MM.1S (cell line): ENCODE results near the gene GSTM5.

ENCODE experiments used
- DNase-seq: peaks from one replicate; pipeline ENCODE4 v3.0.0-alpha.2; 2015
- H2AFZ ChIP-seq: fragments of 300-600 bp; sonication (generic); 2 replicates; pipeline ENCODE4 v1.6.0; 2016; ENCODE audit warnings: antibody characterized with exemption, low read length
- H3F3A ChIP-seq: fragments of 300-600 bp; sonication (generic); 2 replicates; pipeline ENCODE4 v1.6.1; 2016; ENCODE audit warnings: mild to moderate bottlenecking, antibody characterized with exemption, low read length, moderate library complexity, mixed read lengths; ENCODE audit not compliant: insufficient read depth
- H3K27ac ChIP-seq: fragments of 300-600 bp; sonication (generic); 2 replicates; pipeline ENCODE4 v1.5.1; 2016; ENCODE audit warnings: mild to moderate bottlenecking, low read length
- H3K27me3 ChIP-seq: fragments of 300-600 bp; sonication (generic); replicated peaks from 2 replicates; pipeline ENCODE4 v1.6.0; 2016; ENCODE audit warnings: low read length; ENCODE audit not compliant: insufficient read depth
- H3K36me3 ChIP-seq: fragments of 300-600 bp; sonication (generic); replicated peaks from 2 replicates; pipeline ENCODE4 v1.6.1; 2016; ENCODE audit warnings: mild to moderate bottlenecking, low read length, mixed read lengths; ENCODE audit not compliant: insufficient read depth
- H3K4me1 ChIP-seq: fragments of 300-600 bp; sonication (generic); 2 replicates; pipeline ENCODE4 v1.6.1; 2016; ENCODE audit warnings: low read length, mixed read lengths
- H3K4me2 ChIP-seq: fragments of 300-600 bp; sonication (generic); 2 replicates; pipeline ENCODE4 v1.6.0; 2016; ENCODE audit warnings: low read depth, low read length
- H3K4me3 ChIP-seq: fragments of 300-600 bp; sonication (generic); 2 replicates; pipeline ENCODE4 v1.5.1; 2016; ENCODE audit warnings: low read length, mixed read lengths
- H3K79me2 ChIP-seq: fragments of 300-600 bp; sonication (generic); 2 replicates; pipeline ENCODE4 v1.6.1; 2016; ENCODE audit warnings: mixed run types, low read length, mixed read lengths
- H3K9ac ChIP-seq: fragments of 300-600 bp; sonication (generic); 2 replicates; pipeline ENCODE4 v1.6.1; 2016; ENCODE audit warnings: low read length, mixed read lengths
- H3K9me2 ChIP-seq: fragments of 300-600 bp; sonication (generic); replicated peaks from 2 replicates; pipeline ENCODE4 v1.6.1; 2016; ENCODE audit warnings: mild to moderate bottlenecking, low read length, mixed read lengths; ENCODE audit not compliant: insufficient read depth
- H3K9me3 ChIP-seq: fragments of 300-600 bp; sonication (generic); replicated peaks from 2 replicates; pipeline ENCODE4 v1.6.1; 2016; ENCODE audit warnings: mild to moderate bottlenecking, low read length, mixed read lengths; ENCODE audit not compliant: insufficient read depth
- H4K20me1 ChIP-seq: fragments of 300-600 bp; sonication (generic); 2 replicates; pipeline ENCODE4 v1.6.1; 2016; ENCODE audit warnings: mild to moderate bottlenecking, low read length, moderate library complexity, mixed read lengths; ENCODE audit not compliant: insufficient read depth
- CTCF ChIP-seq: fragments of 300-600 bp; sonication (generic); IDR thresholded peaks from 2 replicates; pipeline ENCODE4 v1.5.1; 2016; ENCODE audit warnings: antibody characterized with exemption, low read length, mixed read lengths
- EZH2 ChIP-seq: fragments of 300-600 bp; sonication (generic); optimal IDR thresholded peaks from 2 replicates; pipeline ENCODE3; 2017; ENCODE audit warnings: low read depth, mild to moderate bottlenecking, antibody characterized with exemption, low read length, mixed read lengths
- EZH2phosphoT487 ChIP-seq: fragments of 300-600 bp; sonication (generic); IDR thresholded peaks from 2 replicates; pipeline ENCODE4 v1.6.1; 2018; ENCODE audit warnings: antibody characterized with exemption, low read length

GSTM5 gene

DNA sequence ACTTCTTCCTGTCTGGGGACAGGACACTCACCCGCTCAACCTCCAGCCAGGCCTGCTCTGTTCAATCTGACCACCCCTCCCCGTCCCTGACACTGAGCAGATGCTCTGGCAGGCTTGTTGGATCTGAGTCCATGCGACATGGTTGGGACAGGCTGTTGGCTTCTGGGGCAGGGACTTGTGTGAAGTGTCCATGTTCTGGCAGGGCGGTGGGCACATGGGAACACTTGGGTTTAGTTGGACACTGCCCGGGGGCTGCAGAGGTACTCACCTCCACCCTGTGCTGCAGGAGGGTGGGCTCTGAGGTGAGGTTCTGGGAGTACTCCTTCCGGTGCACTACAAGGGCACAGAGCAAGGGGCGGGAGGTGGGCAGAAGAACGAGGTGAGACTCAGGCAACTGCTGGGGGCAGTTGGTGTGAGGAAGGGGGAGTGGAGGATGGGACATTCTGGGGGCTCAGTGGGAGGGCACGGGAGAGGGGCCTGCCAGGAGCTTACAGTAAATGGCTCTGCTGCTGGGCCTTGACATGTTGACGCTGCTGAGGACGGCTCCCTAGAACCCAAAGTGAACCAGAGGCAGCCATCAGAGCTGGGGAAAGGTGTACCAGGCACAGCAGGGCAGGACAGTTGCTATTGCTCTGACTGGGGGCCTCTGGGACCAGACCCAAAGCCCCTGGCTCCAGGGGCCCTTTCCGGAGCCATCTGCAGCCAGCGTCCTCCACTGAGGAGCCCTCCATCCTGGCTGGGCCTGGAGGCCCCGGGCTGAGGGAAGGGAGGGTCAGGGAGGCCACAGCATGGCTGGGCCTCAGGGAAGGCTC lies 49.4 kb downstream of the GSTM5 start:
- H3K36me3 ChIP-seq: no peaks in the 10 kb centered on the region
- no peak overlapping the region for H2AFZ ChIP-seq
- no peak overlapping the region for H3K27ac ChIP-seq

DNA sequence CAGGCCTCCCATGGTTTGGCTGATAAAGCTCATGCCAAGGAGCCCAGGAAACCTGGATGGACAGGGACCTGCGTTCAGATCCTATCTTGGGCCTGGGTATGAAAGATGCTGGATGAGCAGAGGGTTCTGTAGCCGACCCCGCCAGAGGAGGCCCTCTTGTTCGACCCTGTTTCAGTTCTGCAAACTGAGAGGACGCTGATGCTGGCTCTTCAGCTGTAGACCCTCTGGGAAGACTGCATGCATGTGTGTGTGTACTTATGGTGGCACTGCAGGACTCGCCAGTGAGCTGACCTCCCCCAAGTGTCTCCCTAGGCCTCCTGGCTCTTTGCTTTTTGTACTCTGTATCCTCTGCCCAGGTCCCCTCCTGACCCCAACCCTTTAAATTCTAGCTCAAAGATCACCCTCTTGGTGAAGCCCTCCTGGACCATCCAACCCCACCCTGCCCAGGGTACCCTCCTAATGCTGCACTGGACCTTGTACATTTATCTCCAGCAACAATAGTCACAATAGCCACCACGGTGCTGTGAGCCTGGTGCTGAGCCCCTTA lies 50.1 kb downstream of the GSTM5 start:
- H3K27ac ChIP-seq: no peak overlapping the region

More for the DNA sequence above, 49.4 kb downstream of the GSTM5 start:
- no peaks in the 10 kb centered on the region for H4K20me1 ChIP-seq
- H3K9me3 ChIP-seq: no peaks in the 10 kb centered on the region
- H3K9me2 ChIP-seq: no peaks in the 10 kb centered on the region
- no peak overlapping the region for H3K4me2 ChIP-seq
- H3K9ac ChIP-seq: no peak overlapping the region
- H3F3A ChIP-seq: no peaks in the 10 kb centered on the region
- TF ChIP-seq CTCF (no peak), EZH2phosphoT487 (no peak), EZH2 (no peak)
- no peaks in the 10 kb centered on the region for H3K27me3 ChIP-seq
- no peak for DNase-seq
- H3K4me1 ChIP-seq: no peaks in the 10 kb centered on the region
- H3K79me2 ChIP-seq: no peaks in the 10 kb centered on the region
- no peak overlapping the region for H3K4me3 ChIP-seq

GRCh38 chr1:109762821-109763645 lies 51.0 kb downstream of the GSTM5 start:
- no peak overlapping the region for H3K27ac ChIP-seq
- H3F3A ChIP-seq: no peaks in the 10 kb centered on the region
- no peaks in the 10 kb centered on the region for H3K4me1 ChIP-seq
- no peaks in the 10 kb centered on the region for H3K36me3 ChIP-seq
- H3K4me2 ChIP-seq: no peak overlapping the region
- H3K79me2 ChIP-seq: no peaks in the 10 kb centered on the region
- H2AFZ ChIP-seq: no peak overlapping the region
- no peaks in the 10 kb centered on the region for H4K20me1 ChIP-seq
- DNase-seq: no peak
- TF ChIP-seq CTCF: no peak
- no peak for TF ChIP-seq EZH2phosphoT487
- TF ChIP-seq EZH2: no peak
- no peak overlapping the region for H3K9ac ChIP-seq
- H3K9me3 ChIP-seq: no peaks in the 10 kb centered on the region
- no peaks in the 10 kb centered on the region for H3K9me2 ChIP-seq
- H3K27me3 ChIP-seq: no peaks in the 10 kb centered on the region
- H3K4me3 ChIP-seq: no peak overlapping the region

More for the DNA sequence above, 50.1 kb downstream of the GSTM5 start:
- no peak overlapping the region for H2AFZ ChIP-seq
- H3K9me3 ChIP-seq: no peaks in the 10 kb centered on the region
- TF ChIP-seq EZH2phosphoT487: no peak
- TF ChIP-seq CTCF: no peak
- TF ChIP-seq EZH2: no peak
- H3K9ac ChIP-seq: no peak overlapping the region
- H3K4me2 ChIP-seq: no peak overlapping the region
- H3K79me2 ChIP-seq: no peaks in the 10 kb centered on the region
- H3F3A ChIP-seq: no peaks in the 10 kb centered on the region
- H3K4me3 ChIP-seq: no peak overlapping the region
- DNase-seq: no peak
- no peaks in the 10 kb centered on the region for H3K9me2 ChIP-seq
- no peaks in the 10 kb centered on the region for H3K36me3 ChIP-seq
- H3K27me3 ChIP-seq: no peaks in the 10 kb centered on the region
- no peaks in the 10 kb centered on the region for H4K20me1 ChIP-seq
- H3K4me1 ChIP-seq: no peaks in the 10 kb centered on the region
